ENCODE results near the gene MORN1.

Gene MORN1

DNA sequence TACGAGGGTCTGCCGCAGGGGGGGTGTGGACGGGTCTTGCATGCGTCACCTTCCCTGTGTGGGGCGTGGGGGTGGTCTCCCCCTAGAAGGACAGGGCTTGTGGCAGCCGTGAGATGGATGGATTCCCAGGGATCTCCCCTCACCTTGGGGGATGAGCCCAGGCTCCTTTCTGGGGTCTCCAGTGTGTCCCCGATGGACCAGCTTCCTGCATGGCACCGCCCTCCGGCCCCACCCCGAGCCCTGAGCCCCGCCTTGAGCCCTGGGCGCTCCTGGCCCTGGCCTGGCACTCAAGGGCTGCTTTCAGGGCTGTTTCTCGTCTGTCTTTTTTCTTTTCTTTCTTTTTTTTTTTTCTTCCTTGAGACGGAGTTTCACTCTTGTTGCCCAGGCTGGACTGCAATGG lies 103.7 kb downstream of the MORN1 start:
- DNase-seq: no peak

DNA sequence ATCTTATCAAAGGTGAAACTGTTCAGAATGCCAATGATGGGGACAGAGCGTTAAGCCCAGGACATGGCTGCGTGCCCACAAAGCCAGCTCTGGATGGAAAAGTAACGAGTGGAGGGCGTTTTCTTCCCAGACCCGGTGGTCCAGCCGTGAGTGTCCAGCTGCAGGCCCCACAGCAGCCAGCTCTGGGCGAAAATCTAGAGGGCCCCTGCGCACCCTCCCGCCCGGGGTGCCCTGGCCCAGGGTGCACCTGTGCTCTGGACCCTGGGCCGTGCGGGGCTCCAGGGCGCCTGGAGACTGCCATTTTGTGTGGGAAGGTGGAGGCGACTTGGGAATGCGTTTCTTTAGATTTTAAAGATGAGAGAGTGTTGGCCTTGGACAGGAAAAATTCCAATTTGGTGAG lies 104.4 kb downstream of the MORN1 start:
- no peak for DNase-seq

GRCh38 chr1:2284932-2285331 lies 106.4 kb downstream of the MORN1 start:
- no peak for DNase-seq

DNA sequence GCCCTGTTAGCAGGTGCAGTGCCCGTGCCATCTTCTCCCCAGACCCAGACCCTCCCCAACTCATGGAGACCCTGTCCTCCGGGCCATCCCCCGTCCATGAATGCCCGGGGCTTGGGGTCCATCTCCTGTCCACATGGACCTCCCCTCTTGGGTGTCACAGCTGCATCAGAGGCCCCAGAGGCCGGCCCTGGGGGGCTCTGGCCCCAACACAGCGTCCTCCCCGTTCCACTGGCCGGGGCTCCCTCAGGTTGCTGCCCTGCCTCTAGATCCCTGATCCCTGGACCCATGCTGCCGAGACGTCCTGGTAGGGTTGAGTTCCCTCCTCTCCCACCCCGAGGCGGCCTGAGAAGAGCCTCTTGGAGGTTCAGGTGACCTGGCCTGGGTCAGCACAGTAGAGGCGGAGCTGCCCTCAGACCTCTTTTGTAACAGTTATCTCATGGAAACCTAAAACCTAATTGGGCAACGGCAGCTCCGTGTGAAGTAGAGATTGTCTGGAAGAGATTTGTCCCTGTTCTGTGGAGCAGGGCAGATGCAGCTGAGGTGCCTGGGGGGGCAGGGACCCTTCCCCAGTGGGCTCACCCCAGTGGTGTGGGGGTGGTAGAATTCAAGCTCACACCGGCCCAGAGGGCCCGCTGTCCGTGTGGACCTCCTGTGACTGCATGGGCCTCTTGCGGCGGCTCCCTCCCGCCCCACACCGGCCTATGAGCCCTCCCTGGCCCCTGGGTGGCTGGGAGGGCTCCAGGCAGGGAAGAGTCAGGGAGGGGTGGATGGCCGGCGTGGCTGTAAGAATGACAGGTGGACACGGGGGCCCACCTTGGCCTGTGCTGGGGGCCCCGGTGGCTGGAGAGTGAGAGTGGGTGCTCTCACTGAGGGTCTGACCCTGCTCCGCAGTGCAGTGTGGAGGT lies 107.1 kb downstream of the MORN1 start:
- DNase-seq: no peak

GRCh38 chr1:2283371-2283990 lies 107.9 kb downstream of the MORN1 start:
- DNase-seq: no peak

GRCh38 chr1:2282556-2283270 lies 108.6 kb downstream of the MORN1 start:
- DNase-seq: no peak

DNA sequence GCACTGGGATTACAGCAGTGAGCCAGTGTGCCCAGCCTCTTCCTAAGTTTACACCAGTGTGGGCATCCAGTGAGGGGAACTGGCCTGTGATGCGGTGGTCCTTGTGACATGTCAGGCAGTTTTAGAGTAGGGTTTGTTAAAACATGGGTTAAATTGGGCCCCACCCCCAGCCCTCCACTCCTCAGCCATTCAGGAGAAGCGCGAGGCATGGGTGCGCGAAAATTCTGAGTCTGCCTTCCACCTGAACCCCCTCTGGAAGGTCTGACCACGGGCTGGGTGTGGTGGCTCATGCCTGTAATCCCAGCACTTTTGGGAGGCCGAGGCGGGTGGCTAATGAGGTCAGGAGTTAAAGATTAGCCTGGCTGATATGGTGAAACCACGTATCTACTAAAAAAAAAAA lies 111.5 kb downstream of the MORN1 start:
- DNase-seq: no peak

- no peak for DNase-seq
These were observed 112.1 kb downstream of the MORN1 start for GRCh38 chr1:2279210-2279639.

- no peak for DNase-seq
These were observed 112.7 kb downstream of the MORN1 start for GRCh38 chr1:2278591-2279209.

DNA sequence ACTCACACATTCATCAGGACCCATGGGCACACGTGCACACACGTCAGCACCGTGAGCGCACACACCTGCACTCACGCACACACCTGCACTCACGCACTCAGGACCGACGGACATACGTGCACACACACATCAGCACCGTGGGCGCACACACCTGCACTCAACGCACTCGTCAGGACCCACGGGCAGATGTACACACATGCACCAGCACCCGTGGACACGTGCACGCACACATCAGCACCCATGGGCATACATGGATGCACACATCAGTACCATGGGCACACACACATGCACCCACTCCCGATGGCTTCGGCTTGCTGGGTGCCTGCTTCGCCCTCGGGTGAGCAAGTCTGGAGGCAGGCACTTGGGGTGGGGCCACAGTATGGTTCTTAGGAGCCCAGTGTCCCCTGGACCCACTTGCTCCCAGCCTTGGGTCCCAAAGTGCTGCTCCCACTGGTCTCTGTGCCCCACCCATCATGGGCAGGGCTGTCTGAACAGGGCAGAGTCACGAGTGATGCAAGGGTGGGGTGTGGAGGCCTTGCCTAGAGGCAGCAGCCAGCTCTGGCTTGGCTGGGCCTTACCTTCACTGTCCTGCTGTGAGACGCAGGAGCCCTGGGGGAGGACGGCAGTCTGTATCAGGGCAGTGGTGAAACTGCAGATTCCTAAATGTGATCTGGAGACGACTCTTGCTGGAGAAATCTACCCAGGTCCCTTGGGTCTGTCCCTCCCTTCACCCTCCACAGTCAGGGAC lies 113.4 kb downstream of the MORN1 start:
- no peak for DNase-seq

DNA sequence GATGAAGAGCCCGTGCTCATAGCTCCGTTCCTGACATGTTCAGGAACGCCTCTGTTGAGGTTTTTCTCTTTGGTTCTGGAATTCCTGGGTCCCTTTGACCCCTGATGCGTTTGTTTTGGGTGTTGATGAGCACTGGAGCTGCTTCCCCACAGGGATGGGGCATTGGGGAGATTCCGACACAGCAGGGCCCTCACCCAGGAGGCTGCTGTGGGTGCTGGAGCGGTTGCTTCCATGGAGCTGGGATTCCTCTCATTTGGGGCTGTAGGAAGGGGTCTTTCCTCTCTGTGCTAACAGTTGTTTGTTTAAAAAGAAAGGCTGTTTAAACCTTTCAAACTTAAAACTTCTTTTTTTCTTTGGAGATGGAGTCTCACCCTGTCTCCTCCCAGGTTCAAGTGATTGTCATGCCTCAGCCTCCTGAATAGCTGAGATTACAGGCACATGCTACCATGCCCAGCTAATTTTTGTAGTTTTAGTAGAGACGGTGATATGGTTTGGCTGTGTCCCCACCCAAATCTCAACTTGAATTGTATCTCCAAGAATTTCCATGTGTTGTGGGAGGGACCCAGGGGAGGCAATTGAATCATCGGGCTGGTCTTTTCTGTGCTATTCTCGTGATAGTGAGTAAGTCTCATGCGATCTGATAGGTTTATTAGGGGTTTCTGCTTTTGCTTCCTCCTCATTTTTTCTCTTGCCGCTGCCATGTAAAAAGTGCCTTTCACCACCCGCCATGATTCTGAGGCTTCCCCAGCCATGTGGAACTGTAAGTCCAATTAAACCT lies 114.4 kb downstream of the MORN1 start:
- DNase-seq: no peak

DNA sequence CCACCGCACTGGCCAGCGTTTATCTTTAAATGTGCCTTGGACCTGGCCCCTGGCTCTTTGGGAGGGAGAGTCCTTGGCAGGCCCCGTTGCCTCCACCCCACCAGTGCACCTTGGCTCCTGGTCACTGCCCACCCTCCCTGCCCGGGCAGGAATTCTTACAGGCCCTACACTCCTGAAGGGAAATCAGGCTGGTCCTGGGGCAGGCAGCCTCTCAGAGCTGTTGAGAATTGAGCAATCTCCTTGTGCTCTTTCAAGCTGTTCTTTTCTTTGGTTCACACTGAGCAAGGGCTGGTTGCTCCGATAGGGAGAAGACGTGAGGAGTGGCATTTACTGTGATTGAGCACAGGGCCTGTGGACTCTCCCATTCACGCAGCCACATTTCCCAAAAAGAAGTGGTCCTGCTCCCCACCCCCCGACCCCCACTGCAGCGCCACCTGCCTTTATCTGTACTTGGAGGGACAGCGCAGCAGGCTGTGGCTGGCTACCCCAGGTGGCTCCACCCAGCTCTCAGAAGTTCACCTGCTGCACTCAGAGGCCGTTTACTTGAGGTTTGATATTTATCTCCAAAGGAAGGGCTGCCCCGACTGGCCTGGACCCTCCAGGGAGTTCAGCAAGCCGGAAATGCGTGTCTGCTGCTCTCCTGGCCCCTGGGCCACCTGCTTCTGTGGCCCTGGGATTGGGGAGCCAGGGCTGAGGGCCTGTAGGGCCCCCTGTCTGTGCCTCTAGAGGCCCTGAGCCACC lies 115.4 kb downstream of the MORN1 start:
- DNase-seq: no peak

DNA sequence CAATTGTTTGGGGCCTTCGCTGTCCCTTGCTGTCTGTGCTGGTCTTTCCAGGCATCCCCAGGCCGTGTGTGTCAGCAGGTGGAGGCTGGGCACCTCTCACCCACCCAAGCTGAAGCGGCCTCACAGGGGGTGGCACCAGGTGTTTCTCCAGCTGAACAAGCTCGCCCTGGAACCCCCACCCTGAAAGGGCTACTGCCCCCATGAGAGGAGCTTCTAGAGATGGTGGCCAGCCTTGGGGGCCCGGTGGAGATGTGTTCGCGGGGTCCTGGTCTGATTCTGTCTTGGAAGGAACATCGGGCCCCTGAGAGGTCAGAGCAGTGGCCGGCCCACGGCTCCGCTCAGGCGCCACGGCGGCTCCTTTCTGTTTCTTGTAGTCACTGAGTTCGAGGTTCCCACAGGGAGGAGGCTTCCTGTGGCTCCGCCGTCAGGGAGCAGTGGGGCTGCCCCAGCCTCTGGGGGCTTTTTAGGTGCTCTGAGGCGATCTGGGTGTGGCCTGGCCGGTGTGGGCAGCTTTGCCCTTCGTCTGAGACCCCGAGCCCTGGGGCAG lies 116.4 kb downstream of the MORN1 start:
- no peak for DNase-seq

DNA sequence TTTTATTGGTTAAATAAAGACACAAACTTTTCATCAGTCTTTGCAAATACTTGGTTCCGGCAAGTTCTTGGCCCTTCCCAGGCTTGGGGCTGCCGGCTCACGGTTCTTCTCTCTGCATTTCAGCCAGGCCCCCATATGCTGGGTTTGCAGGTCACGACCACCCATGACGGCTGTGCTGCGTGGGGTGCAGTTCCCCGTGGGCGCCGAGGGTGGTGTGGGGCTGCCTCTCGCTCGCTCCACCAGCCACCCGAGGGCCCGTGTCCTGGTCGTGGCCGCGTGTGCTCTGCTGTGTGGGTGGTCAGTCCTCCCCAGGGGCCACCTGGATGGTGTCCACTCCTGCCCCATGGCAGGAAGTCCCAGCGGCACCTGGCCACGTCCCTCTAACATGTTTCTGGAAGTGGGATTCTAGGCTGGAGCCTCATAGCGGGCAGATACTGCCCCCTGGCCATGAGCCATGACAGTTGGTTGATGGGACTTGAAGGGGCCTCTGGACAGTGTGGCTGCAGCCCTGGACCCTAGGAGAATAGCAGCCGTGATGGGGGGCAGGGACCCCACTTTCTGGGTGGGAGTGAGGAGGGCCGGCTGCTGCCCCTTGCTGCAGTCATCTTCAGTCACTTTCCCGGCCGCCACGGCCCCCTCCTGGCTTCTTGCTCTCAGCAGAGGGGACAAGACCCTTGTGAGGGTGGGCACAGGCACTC lies 117.0 kb downstream of the MORN1 start:
- no peak for DNase-seq

GRCh38 chr1:2273401-2274090 lies 117.8 kb downstream of the MORN1 start:
- no peak for DNase-seq

DNA sequence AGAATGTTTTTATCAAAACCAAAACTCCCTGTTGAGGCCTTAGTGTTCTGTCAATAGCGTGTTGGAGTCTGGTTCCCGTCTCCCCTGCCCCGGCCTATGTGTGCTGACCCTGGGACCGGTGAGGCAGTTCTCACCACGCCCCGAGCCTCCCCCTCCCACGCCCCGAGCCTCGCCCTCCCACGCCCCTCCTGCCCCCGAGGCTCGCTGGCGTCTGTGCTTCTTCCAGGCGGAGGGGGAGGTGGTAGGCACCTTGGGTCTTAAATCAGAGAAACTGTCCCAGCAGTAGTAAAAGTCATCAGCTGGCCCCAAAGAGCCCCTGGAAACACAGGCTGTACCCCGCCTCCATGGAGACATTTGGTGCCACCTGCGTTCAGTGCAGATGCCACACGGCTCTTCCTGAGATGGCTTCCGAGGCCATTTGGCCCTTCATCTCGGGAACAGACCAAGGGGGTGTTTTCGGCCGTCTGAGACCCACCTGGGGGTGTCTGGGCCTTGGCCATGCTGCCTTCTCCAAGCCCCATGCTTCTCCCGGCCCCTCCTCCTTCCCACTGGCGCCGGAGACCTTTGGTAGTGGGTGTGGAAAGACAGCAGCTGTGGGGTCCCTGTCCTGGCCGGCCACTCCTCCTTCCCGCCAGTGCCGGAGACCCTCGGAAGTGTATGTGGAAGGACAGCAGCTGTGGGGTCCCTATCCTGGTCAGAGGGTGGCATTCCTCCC lies 118.5 kb downstream of the MORN1 start:
- DNase-seq: no peak

GRCh38 chr1:2271841-2272655 lies 119.3 kb downstream of the MORN1 start:
- no peak for DNase-seq

Measured in NK-92 treated with Interleukin-12 subunit alpha and Interleukin-12 subunit beta, amount 100 ng/mL, for 24 hours (cell line).